ENCODE measurements around the gene UBN1. TPM values are rescaled to one million over a fixed set of nuclear protein-coding genes. Genes with fewer than 3 reads are reported as not detected.

UBN1 gene
- total RNA-seq, 3 donors from 2014 or later = 28.8 to 32.8 (median 29.1) TPM

- peak overlapping the region; percentile 60 to 61 for H3K27ac ChIP-seq
- no peak for DNase-seq (ENCODE audit: low spot score in 2 of 2)
- no peaks in the 10 kb centered on the region for H3K27me3 ChIP-seq
- intact Hi-C loops (cut with DNase I; ENCODE audit: low total_unique reads) = no loop called here
- no peaks in the 10 kb centered on the region for H3K9me3 ChIP-seq
- H3K36me3 ChIP-seq = no peaks in the 10 kb centered on the region
- H3K4me3 ChIP-seq = no peak overlapping the region
- peaks cover 0 to 4% of the 10 kb centered on the region in 2 donors for H3K4me1 ChIP-seq
- TF ChIP-seq CTCF (IDR thresholded peaks at IDR 0.05) (no peak), POLR2AphosphoS5 (IDR thresholded peaks at IDR 0.05) (peak in 1 of 3 donors; percentile 26)
Measured at GRCh38 chr16:4915226-4915761, 68.0 kb downstream of the UBN1 start.

GRCh38 chr16:4917117-4917516, 69.8 kb downstream of the UBN1 start:
- H3K4me1 ChIP-seq = peaks cover 0 to 4% of the 10 kb centered on the region in 2 donors
- no peak for DNase-seq (ENCODE audit: low spot score in 2 of 2)
- no peaks in the 10 kb centered on the region for H3K36me3 ChIP-seq
- no peaks in the 10 kb centered on the region for H3K27me3 ChIP-seq
- H3K27ac ChIP-seq = peak overlapping the region in 1 of 2 donors; percentile 13
- no peaks in the 10 kb centered on the region for H3K9me3 ChIP-seq
- intact Hi-C loops (cut with DNase I; ENCODE audit: low total_unique reads) = no loop called here
- no peak for TF ChIP-seq CTCF (IDR thresholded peaks at IDR 0.05)
- TF ChIP-seq POLR2AphosphoS5 (IDR thresholded peaks at IDR 0.05) = no peak
- TF ChIP-seq POLR2A (IDR thresholded peaks at IDR 0.05) = no peak
- no peak overlapping the region for H3K4me3 ChIP-seq

GRCh38 chr16:4918781-4919251, 71.5 kb downstream of the UBN1 start:
- peaks cover 0 to 4% of the 10 kb centered on the region in 2 donors for H3K4me1 ChIP-seq
- H3K36me3 ChIP-seq = no peaks in the 10 kb centered on the region
- H3K27me3 ChIP-seq = no peaks in the 10 kb centered on the region
- intact Hi-C loops (cut with DNase I; ENCODE audit: low total_unique reads) = no loop called here
- peak in 1 of 2 donors; percentile 45 for DNase-seq (ENCODE audit: low spot score in 2 of 2)
- peak overlapping the region; percentile 74 to 77 for H3K27ac ChIP-seq
- no peak overlapping the region for H3K4me3 ChIP-seq
- no peak for TF ChIP-seq CTCF (IDR thresholded peaks at IDR 0.05)
- TF ChIP-seq POLR2AphosphoS5 (IDR thresholded peaks at IDR 0.05) = no peak
- TF ChIP-seq POLR2A (IDR thresholded peaks at IDR 0.05) = no peak
- no peaks in the 10 kb centered on the region for H3K9me3 ChIP-seq

GRCh38 chr16:4920826-4921225, 73.5 kb downstream of the UBN1 start:
- H3K9me3 ChIP-seq = no peaks in the 10 kb centered on the region
- intact Hi-C loops (cut with DNase I; ENCODE audit: low total_unique reads) = no loop called here
- DNase-seq (ENCODE audit: low spot score in 2 of 2) = no peak
- peak overlapping the region in 1 of 2 donors; percentile 86 for H3K27ac ChIP-seq
- no peaks in the 10 kb centered on the region for H3K36me3 ChIP-seq
- no peak overlapping the region for H3K4me3 ChIP-seq
- H3K4me1 ChIP-seq = peaks cover 2 to 13% of the 10 kb centered on the region in 2 donors
- no peaks in the 10 kb centered on the region for H3K27me3 ChIP-seq
- TF ChIP-seq POLR2AphosphoS5 (IDR thresholded peaks at IDR 0.05) (no peak), CTCF (IDR thresholded peaks at IDR 0.05) (no peak), POLR2A (IDR thresholded peaks at IDR 0.05) (no peak)

- intact Hi-C loops (cut with DNase I; ENCODE audit: low total_unique reads) = no loop called here
- peaks cover 2 to 14% of the 10 kb centered on the region in 2 donors for H3K4me1 ChIP-seq
- peaks cover 0 to 7% of the 10 kb centered on the region in 2 donors for H3K9me3 ChIP-seq
- H3K4me3 ChIP-seq = no peak overlapping the region
- TF ChIP-seq POLR2A (IDR thresholded peaks at IDR 0.05) = no peak
- peak in 1 of 3 donors; percentile 20 for TF ChIP-seq POLR2AphosphoS5 (IDR thresholded peaks at IDR 0.05)
- peak in 1 of 3 donors; percentile 43 for TF ChIP-seq CTCF (IDR thresholded peaks at IDR 0.05)
- peak in 1 of 2 donors; percentile 88 for DNase-seq (ENCODE audit: low spot score in 2 of 2)
- no peaks in the 10 kb centered on the region for H3K27me3 ChIP-seq
- peak overlapping the region; percentile 81 to 86 for H3K27ac ChIP-seq
- H3K36me3 ChIP-seq = no peaks in the 10 kb centered on the region
Measured at GRCh38 chr16:4922721-4923342, 75.6 kb downstream of the UBN1 start.
